ENCODE measurements around the gene NFASC.

GRCh38 chr1:204928671-204929486 is 58.2 kb downstream of the NFASC start:
- TF ChIP-seq EZH2phosphoT487 (IDR thresholded peaks at IDR 0.05; ENCODE audit: unreplicated experiment) (no peak), POLR2AphosphoS5 (IDR thresholded peaks at IDR 0.05; ENCODE audit: low read depth) (no peak), CTCF (conservative IDR thresholded peaks at IDR 0.05; ENCODE audit: low read depth in 2 of 2) (no peak), EZH2 (IDR thresholded peaks at IDR 0.05; ENCODE audit: low read depth, unreplicated experiment) (no peak), ZNF331 (CRISPR knock-in tag; IDR thresholded peaks at IDR 0.05; ENCODE audit: low read depth) (no peak), STAT1 (IDR thresholded peaks at IDR 0.05; ENCODE audit: unreplicated experiment) (no peak), CREB1 (CRISPR knock-in tag; IDR thresholded peaks at IDR 0.05; ENCODE audit: low read depth) (no peak)
- TF ChIP-seq, protein P1, sequence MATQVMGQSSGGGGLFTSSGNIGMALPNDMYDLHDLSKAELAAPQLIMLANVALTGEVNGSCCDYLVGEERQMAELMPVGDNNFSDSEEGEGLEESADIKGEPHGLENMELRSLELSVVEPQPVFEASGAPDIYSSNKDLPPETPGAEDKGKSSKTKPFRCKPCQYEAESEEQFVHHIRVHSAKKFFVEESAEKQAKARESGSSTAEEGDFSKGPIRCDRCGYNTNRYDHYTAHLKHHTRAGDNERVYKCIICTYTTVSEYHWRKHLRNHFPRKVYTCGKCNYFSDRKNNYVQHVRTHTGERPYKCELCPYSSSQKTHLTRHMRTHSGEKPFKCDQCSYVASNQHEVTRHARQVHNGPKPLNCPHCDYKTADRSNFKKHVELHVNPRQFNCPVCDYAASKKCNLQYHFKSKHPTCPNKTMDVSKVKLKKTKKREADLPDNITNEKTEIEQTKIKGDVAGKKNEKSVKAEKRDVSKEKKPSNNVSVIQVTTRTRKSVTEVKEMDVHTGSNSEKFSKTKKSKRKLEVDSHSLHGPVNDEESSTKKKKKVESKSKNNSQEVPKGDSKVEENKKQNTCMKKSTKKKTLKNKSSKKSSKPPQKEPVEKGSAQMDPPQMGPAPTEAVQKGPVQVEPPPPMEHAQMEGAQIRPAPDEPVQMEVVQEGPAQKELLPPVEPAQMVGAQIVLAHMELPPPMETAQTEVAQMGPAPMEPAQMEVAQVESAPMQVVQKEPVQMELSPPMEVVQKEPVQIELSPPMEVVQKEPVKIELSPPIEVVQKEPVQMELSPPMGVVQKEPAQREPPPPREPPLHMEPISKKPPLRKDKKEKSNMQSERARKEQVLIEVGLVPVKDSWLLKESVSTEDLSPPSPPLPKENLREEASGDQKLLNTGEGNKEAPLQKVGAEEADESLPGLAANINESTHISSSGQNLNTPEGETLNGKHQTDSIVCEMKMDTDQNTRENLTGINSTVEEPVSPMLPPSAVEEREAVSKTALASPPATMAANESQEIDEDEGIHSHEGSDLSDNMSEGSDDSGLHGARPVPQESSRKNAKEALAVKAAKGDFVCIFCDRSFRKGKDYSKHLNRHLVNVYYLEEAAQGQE (IDR thresholded peaks at IDR 0.05; ENCODE audit: unreplicated experiment), result no peak
- TF ChIP-seq, protein P2, sequence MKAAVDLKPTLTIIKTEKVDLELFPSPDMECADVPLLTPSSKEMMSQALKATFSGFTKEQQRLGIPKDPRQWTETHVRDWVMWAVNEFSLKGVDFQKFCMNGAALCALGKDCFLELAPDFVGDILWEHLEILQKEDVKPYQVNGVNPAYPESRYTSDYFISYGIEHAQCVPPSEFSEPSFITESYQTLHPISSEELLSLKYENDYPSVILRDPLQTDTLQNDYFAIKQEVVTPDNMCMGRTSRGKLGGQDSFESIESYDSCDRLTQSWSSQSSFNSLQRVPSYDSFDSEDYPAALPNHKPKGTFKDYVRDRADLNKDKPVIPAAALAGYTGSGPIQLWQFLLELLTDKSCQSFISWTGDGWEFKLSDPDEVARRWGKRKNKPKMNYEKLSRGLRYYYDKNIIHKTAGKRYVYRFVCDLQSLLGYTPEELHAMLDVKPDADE (IDR thresholded peaks at IDR 0.05), result no peak
